GM06990 (cell line): Measurements from ENCODE around the gene NDUFB5.

Experiments
- DNase-seq: peaks from one replicate; pipeline ENCODE4 v3.0.0-alpha.2; 2011; ENCODE audit not compliant: insufficient read length; ENCODE audit errors: extremely low read depth
- H3K27me3 ChIP-seq: replicated peaks from 2 replicates; pipeline ENCODE4 v1.6.0; 2011; ENCODE audit warnings: low read length; ENCODE audit not compliant: control insufficient read depth, insufficient read depth
- H3K36me3 ChIP-seq: 2 replicates; pipeline ENCODE4 v1.5.1; 2011; ENCODE audit warnings: low read length; ENCODE audit not compliant: control insufficient read depth, insufficient read depth
- H3K4me3 ChIP-seq: replicated peaks from 2 replicates; pipeline ENCODE4 v1.5.1; 2011; ENCODE audit warnings: low read depth, mild to moderate bottlenecking, control low read depth, low read length
- TF ChIP-seq, protein P1 (sequence below): IDR thresholded peaks from 2 replicates; pipeline ENCODE4 v1.5.1; 2011; ENCODE audit warnings: low read length, control low read depth, mild to moderate bottlenecking, inconsistent platforms; ENCODE audit not compliant: insufficient read depth, poor library complexity, severe bottlenecking

Gene NDUFB5

DNA sequence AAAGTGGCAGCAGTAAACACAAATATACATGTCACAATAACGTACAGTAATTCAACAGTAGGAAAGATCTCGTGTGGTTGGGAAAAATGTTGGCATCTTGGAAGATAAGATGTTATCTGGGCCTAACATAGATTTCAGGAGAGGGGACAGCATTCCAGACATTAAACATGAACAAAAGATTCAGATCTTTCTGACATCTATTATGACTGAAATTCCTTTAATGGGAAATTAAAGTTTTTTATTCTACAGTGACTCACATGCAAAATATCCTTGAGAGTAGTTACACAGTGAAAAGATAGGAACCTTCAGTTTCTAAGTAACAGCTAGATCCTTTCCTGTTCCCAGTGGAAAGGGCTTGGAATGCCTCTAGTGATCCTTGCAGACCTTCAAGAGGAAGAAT is 9.2 kb downstream of the NDUFB5 start:
- TF ChIP-seq, protein P1, sequence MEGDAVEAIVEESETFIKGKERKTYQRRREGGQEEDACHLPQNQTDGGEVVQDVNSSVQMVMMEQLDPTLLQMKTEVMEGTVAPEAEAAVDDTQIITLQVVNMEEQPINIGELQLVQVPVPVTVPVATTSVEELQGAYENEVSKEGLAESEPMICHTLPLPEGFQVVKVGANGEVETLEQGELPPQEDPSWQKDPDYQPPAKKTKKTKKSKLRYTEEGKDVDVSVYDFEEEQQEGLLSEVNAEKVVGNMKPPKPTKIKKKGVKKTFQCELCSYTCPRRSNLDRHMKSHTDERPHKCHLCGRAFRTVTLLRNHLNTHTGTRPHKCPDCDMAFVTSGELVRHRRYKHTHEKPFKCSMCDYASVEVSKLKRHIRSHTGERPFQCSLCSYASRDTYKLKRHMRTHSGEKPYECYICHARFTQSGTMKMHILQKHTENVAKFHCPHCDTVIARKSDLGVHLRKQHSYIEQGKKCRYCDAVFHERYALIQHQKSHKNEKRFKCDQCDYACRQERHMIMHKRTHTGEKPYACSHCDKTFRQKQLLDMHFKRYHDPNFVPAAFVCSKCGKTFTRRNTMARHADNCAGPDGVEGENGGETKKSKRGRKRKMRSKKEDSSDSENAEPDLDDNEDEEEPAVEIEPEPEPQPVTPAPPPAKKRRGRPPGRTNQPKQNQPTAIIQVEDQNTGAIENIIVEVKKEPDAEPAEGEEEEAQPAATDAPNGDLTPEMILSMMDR: no peak
- Histone ChIP-seq H3K36me3 (peaks cover 4% of the 10 kb centered on the region), H3K4me3 (no peak overlapping the region), H3K27me3 (no peaks in the 10 kb centered on the region)
- no peak for DNase-seq

DNA sequence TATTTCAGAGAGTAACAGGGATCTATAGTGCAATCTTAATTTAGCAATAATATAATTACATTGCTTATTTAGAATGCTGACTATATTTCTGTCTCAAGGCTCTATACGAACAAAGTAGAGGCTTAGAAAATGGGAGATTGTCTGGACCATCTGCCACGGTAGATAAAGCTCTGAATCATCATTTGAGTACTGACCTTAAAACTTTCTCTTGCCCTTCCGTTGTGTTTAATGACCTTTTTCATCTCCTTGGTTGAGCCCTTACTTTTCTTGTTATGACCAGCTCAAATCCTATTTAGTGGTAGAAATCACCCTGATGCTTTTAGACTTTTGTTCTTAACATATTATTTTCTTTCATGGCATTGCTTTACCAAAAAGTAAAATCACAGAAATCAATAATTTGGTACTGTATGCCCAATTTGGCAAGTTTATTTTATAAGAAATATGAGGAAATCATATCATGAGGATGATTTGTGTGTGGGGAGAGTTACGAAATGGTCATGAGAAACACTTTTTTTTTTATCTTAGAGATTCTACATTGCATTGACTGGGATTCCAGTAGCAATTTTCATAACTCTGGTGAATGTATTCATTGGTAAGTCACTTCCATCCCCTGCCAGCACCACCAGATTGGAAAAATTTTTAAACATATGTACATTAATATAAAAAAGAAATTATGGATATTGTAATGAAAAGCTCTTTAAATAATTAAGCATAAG is 11.0 kb downstream of the NDUFB5 start:
- H3K36me3 ChIP-seq: peaks cover 4% of the 10 kb centered on the region
- H3K4me3 ChIP-seq: no peak overlapping the region
- DNase-seq: no peak
- H3K27me3 ChIP-seq: no peaks in the 10 kb centered on the region
- TF ChIP-seq, protein P1: no peak

DNA sequence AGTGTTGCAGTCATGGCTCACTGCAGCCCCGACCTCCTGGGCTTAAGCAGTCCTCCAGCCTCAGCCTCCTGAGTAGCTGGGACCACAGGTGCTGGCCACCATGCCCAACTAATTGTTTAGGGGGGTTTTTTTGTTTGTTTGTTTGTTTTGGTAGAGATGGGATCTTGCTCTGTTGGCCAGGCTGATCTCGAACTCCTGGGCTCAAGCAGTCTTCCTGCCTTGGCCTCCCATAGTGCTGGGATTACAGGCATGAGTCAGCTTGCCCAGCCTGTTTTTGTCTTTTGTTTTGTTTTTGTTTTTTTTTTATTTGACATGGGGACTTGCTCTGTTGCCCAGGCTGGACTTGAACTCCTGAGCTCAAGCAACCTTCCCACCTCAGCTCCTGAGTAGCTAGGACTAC is 17.4 kb downstream of the NDUFB5 start:
- TF ChIP-seq, protein P1: no peak
- Histone ChIP-seq H3K27me3 (no peaks in the 10 kb centered on the region), H3K36me3 (peaks cover 7% of the 10 kb centered on the region), H3K4me3 (no peak overlapping the region)
- DNase-seq: no peak

DNA sequence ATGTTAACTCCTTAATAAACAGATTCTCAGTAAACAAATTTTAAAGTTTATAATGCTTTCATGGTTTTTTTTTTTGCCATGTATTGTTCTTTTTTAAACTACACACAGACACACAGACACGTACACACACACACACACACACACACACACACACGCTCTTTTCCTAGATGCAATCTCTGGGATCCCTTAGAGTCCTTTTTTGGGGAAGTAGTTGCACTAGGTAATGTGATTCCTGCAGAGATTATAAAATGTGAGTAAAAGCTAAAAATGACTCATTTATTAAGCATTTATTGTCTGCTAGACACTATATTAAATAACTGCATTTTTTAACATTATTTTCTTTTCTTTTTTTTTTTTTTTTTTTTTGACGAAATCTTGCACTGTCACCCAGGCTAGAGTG is 19.9 kb downstream of the NDUFB5 start:
- no peak for DNase-seq
- H3K4me3 ChIP-seq: no peak overlapping the region
- no peaks in the 10 kb centered on the region for H3K27me3 ChIP-seq
- TF ChIP-seq, protein P1: no peak
- peaks cover 5% of the 10 kb centered on the region for H3K36me3 ChIP-seq

DNA sequence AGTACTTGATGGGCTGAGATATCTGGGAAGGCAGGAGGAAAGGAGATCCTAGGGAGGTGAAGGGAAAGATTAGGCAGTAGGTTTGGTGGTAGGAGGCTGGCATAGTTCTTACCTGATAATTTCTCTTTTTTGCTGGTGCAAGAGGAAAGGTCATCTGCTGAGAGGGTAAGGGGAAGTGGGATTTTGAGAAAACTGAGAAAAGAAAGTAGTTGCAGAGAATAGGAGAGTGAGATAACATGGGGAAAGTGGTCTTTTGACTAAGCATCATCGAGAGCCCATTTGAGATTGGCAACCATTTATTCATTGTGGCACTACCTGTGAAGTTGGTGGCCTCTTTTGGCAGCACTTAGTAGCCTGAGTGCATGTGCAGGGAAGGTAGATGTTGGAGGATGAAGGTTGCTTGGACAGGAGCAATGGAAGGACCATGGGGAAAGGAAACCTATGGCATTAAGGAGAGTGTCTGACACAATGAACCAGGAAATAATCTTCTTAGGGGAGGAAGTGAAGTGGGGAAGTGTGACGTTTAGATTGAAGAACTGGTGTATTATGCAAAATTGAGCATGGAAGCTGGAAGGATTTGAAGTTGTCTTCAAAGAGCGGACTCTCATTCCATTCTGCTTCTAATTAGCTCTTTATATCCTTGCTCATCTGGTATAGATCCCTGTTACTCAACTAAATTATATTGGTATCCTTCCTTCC is 26.3 kb downstream of the NDUFB5 start:
- TF ChIP-seq, protein P1: no peak
- Histone ChIP-seq H3K36me3 (no peaks in the 10 kb centered on the region), H3K27me3 (no peaks in the 10 kb centered on the region), H3K4me3 (no peak overlapping the region)
- DNase-seq: no peak

DNA sequence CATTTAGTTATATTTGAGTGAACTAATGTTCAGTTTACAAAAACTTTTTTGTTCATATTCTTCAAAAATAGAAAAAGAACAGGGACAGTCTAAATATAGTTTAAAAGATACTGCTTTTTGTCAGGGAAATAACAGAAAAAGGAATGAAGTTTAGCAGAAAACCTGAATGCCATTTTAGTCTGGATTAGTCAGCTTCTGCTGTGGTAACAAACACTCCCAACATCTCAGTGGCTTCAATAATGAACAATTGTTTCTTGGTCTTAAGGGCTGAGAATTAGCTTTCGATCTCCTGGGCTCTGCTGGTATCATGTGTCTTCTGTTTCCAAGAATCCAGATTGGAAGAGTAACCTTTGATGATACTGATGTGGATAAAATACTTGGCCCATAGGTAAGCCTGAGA is 35.9 kb downstream of the NDUFB5 start:
- H3K27me3 ChIP-seq: no peaks in the 10 kb centered on the region
- TF ChIP-seq, protein P1: no peak
- no peak overlapping the region for H3K4me3 ChIP-seq
- no peaks in the 10 kb centered on the region for H3K36me3 ChIP-seq
- no peak for DNase-seq
